Stimulated activated CD4-positive, alpha-beta T cell treated with anti-CD3 and anti-CD28 coated beads, Interleukin-15, amount 100 ng/mL, for 1 hour (primary cell): ENCODE measurements around the gene KRTAP5-4.
"Not testable (repeated sequence)": the region's sequence is repeated elsewhere in the genome, so short reads cannot be mapped to it uniquely, and the experiment has no call there.

Source experiments
- DNase-seq, 2 donors: peaks; one replicate each; pipeline ENCODE4 v3.0.0-alpha.2; 2020; ENCODE audit warnings: low read depth in 1 of 2, low spot score in 1 of 2

Gene KRTAP5-4

DNA sequence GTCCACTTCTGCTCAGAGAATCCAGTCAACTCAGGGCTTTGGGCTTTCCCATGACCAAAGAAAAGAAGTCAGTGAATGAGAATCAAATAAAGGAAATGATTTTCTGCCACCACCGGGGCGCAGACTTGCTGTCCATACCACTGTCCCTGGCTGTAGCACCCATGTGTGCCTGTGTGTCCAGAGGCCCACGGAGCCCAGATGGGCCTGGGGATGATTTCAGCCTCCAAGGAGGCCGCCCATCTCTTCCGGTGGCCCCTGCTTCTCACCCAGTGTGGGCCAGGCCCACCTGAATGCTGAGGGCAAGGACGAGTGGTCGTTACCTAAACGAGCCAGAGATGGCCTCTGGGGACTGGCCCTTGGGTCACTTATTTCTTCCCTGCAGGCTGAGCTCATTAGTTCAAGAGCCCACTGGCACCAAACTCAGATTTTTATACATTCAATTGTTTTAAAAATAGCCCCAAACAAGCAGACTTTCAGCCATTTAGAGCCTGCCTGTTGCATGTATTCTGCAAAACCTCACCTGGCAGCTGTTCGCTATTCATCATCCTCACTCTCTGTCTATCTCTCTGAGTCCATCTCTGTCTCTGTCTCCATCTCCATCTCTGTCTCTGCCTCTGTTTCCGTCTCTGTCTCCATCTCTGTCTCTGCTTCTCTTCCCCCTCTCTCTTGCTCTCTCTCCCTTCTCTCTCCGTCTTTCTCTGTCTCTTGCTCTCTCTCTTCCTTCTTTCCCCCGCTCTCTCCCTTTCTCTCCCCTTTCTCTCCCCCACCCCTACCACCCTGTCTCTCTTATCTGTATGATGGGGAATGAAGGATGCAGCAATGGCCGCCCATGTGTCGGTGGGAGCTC lies 31.8 kb upstream of the KRTAP5-4 start:
- no peak for DNase-seq

DNA sequence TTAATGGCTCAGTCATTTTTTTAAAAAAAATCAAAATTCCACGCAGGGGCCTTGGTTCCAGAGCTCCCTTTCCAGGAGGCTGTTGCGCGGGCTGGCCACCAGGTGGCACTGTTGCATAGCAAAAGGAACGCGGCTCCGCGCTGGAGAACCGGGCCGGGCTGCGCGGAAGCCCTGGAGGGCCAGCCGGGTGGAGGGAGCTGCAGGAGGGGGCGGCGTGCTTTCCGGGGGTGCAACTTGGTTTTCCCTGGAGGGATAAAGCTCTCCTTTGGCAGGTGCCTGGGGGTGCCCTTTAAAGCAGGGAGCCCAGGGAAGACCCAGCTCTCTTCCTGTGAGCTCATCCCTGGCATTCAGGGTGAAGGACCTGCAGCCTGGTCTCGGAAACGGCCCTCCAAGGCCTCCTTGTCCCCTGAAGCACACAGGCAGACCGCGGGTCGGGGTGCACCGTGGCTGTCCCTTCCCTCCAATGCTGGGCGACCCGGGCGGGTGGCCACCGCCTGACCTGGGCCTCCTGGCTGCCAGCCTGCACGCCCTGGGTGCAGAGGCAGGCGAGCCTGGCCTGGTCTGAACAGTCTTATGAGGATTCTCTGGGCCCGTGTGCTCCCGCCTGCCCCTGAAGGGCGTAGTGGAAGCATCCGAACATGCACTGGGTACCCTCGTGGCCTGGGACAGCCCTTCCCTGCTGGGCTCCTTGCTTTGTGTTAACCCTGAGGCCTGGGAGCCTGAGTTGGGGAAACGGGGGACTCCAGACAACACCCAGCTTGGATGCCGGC lies 31.0 kb upstream of the KRTAP5-4 start:
- peak; percentile 58 to 66 for DNase-seq

DNA sequence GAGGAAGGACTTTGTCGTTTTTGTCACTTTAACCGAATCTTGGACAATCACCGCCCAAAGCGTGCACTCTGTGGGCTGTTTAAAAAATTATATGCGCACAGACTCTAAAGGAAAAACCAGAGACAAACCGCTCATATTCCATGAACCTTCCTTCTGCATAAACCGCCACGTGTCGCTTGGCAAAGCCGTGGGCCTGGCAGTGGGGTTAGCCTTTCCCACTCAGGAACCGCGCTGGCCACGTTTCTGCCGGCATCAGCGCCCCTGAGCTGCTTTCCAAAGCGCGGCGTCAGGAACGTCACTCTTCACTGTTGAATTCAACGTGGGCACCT lies 30.5 kb upstream of the KRTAP5-4 start:
- DNase-seq = no peak

DNA sequence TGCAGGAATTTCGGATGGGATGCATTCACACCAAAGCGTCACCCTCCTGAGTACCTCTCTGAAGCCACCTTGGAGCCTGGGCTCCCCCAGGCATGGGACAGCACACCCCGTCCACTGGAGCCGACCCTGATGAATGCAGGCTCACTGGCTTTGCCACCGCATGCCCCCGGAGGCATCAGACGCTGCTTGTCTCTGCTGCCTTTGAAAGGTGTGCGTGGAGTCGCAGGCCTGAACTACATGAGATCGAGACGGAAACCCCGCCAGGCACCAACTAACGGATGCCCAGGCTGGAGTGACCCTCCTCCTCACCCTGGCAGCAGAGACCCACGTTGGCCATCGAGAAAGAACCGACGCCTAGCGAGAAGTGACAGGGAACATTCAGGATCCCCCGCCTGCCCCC lies 30.1 kb upstream of the KRTAP5-4 start:
- no peak for DNase-seq

DNA sequence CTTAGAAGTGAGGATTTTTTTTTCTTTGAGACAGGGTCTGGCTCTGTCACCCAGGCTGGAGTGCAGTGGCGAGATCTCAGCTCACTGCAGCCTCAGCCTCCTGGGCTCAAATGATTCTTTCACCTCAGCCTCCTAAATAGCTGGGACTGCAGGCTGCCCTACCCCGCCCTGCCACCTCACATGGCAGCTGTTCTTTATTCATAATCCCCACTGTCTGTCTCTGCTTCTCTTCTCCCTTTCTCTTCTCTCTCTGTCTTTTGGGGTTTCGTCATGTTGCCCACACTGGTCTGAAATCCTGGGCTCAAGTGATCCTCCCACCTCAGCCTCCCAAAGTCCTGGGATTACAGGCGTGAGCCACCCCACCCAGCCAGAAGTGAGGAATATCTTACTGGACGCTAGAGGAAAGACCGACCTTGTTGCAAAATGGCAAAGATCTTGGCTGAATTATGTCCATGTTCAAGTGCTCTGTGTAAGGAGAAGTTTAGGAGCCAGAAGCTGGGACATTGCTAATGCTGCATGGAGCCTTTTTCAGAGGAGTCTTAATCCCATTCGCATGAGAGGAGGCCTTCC lies 29.6 kb upstream of the KRTAP5-4 start:
- DNase-seq = no peak

DNA sequence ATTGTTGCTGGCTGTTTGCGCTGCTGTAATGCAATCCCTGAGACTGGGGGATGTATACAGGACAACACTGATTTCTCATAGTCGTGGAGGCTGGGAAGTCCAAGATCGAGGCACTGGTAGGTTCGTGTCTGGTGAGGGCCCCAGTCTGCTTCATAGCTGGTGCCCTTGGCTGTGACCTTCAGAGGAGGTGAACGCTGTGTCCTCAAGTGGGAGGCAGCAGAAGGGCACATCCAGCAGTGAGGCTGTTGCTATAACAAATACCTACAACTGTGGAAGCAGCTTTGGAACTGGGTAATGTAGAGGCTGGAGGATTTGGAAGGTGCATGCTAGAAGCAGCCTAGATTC lies 29.0 kb upstream of the KRTAP5-4 start:
- no peak for DNase-seq

DNA sequence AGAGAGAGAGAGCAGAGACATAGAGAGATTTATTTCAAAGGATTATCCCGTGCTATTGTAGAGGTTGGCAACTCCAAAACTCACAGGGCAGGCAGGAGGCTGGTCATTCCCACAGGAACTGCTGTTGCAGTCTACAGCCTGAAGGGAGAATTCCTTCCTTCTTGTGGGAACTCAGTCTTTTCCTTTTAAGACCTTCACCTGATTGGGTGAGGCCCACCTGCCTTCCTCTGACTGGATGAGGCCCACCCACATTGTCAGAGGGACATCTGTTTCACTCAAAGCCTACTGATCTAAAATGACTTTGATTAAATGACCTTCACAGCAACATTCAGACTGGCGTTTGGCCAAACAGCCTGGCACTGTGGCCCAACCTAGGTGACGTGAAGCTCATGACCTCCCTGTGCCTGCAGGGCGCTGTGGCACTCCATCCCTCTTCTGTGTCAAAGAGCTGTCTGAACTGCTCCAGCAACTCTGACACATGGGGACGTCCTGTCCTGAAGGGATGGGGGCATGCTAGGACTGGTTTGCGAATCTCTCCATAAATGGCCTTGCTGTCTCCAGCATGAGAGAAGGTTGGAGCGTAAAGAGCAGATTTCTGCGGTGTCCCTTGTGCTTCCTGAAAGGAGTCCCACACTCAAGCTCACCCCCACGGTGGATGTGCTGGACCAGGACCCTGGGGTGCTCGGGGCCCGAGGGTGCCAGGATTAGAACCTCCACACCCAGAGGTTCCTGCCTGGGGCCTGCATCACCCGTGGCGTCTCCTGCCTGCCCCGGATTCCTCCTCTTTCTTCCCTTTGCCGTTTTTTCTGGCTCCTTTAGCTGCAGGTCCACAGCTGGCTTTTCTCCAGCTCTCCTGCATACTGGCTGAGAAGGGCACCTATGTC lies 28.3 kb upstream of the KRTAP5-4 start:
- no peak for DNase-seq

DNA sequence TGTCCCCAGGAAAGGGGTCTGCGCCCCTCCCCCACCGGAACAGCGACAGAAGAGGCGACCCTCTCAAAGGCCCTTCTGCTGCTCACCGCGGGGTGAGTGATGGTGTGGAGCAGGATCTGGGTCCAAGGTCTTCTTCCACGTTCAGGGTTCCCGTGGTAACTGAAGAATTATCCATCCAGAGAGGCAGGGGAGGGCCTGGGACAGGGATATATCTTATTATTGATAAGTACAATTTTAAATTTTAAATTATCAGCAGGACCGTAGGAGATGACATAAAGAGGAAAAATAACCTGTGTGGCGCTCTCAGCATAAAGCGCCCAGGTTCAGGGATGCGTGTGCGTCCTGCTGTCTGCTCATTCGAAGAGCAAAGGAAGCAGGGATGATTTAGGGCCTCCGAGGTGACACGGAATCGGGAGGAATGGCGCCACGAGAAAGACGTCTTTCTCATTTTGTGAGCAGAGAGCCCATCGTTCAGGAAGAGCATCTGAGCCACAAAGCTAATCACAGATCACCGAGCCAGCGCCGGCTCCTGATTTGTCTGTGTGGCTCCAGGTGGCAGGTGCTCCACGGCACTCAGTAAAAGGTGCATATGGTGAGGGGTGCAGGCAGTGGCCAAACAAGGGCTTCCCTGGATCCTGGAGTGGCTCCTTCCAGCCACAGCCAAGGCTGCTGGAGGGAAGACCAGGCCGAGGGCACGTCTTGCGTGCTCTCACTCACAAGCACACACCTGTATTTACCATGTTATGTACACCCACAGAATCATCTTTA lies 26.9 kb upstream of the KRTAP5-4 start:
- no peak for DNase-seq

DNA sequence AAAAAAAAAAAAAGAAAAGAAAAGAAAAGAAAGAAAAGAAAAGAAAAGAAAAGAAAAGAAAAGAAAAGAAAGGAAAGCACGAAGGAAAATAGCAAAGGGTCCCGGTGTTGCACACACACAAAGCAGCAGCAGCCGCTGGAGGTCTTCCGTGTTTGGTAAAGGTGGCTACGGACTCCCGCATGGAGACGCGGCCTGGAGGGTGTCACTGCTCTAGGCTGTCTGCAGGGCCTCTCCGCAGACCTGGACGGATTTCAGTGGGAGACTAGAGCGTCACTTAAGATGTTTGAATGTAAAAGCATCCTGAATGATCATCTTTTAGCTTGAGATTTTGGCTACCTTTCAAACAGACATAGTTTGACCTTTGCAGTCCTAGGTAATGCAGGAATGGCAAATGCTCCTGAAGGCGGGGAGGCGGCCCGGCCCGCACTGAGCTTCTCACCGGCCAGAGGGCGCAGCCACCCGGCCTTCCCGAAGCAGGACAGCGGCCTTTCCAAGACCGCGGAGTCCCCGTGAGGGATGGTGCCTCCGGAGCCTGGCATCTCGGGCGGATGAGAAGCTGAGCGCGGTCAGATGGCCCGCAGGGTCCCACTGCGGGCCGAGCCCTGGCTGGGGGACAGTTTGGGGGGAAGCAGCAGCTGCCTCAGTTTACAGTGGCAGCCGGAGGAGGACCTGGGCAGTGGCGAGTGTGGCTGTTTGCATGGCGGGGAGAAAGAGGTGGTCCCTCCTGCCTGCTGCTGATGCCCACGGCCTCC lies 26.1 kb upstream of the KRTAP5-4 start:
- no peak for DNase-seq

DNA sequence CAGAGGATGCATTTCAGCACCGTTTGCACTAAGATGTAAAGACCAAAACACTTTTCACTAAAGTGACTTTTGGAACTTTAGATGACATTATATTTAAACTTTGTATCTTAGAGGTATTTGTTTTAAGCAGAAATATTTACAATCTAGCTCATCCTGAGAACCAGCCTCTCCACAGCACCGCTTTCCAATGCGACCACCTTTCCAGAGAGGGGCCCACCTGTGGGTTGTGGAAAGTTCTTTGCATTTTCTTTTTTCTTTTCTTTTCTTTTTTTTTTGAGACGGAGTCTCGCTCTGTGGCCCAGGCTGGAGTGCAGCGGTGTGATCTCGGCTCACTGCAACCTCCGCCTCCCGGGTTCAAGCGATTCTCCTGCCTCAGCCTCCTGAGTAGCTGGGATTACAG lies 24.6 kb upstream of the KRTAP5-4 start:
- not testable (repeated sequence) for DNase-seq

DNA sequence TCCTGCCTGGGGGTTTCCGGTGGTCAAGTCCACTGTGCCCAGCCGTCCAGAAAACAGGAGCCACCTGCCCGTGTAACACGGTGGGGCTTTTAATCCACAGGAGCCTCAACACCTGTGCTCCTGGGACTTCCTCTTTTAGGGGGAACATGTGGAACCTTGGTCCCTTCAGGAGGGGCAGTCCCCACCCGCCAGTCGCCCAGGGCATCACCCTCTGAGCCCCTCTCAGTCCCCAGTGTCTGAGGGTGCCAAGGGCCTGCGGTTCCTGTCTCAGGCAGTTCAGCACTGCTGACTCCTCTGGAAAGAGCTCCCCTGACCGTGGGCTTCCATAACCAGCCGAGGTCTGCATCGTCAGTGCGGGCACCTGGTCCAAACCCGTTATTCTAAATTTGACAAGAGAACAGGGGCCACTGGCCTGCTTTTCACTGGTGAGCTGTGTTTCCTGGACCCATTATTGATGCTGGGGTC lies 23.5 kb upstream of the KRTAP5-4 start:
- no peak for DNase-seq

DNA sequence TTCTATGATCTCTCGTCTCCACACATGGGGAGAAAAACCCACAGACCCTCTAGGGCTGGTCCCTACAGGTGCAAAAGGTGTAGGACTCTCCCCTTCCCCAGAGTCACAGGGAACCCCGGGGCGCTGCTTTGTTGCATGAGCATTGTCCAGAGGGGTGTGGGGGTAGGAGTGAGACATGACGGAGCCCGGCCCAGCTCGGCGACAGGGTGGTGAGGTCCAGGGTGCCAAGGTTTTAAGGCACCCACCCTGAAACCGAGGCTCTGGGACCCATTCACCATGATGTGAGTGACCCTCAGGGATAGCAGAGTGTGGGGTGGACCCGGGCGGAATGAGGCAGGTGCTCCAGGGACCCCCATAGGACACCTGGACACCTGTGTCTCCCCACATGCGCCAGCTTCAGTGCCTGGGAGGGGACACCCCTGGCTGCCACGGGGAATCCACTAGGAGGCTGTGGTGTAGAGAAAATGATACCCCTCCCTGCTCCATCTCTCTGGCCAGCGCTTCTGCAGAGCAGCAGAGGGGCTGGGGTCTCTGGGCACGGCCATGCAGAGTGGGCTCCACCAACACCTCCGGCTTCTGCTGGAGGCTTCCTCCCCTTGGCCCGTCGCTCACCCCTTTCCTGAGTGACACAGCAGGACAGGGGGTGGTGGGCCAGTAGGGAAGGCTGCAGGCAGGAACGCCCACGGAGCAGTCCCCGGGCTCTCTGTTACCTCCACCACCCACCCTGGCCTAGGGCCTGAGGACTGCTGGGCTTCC lies 22.8 kb upstream of the KRTAP5-4 start:
- no peak for DNase-seq

DNA sequence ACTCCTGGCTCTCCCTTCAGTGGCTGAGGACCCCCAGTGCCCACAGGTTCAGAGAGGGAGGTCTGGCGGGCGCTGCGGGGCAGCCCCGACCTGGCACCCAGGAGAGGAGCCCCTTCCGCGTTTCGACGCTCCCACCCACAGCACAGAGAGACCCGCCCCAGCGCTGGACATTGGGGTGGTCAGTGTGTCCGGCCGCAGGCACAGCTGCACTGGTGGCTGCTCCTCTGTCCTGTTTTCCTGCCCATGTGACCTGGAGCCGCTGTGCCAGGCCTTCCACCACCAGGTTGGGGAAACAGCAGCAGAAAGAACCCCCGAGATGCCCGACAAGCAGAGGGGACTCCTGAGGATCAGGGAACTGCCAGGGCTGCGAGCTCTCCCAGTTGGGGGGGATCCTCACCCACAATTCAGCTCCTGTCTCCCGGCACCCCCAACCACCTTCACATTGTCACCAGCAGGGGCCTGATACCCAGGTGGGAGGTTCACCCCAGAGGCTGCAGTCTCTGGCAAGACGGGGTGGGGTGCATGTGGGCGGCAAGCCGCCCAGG lies 21.3 kb upstream of the KRTAP5-4 start:
- no peak for DNase-seq

DNA sequence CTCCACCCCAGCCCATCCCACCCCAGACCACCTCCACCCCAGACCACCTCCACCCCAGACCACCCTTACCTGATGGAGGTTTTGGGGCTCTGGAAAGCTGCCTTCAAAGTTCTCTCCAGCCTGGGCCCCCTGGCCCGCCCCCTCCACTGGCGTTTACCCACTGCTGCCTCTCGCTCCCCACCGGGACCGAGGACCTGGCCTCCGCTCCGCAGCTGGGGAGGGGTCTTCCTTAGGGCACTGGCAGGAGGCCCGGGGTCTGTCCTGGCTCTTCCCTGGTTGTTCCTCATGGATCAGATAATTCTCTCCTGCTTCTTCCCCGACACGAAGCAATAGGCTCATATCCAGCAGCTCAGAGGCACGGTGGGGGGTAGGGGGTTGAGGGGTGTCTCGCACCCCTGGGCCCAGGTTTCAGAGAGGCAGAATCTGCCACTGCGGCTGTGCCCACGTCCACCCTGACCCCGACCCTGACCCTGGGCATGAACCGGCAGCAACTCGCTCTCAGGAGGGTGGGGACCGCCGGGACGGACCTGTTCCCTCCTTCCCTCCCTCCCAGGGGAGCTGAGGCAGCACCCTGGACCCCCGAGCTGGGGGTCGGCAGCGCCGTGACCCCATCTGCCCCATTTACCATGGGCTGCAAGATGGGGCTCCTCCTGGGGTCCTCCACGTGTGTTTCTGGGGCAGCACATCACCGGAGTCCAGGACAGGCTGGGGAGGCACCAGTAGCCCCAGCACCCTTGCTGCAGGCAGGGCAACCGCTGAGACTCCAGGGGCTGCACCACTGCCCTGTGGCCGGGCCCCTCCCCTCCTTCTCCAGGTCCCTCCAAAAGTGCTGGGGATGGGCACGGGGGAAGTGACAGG lies 20.6 kb upstream of the KRTAP5-4 start:
- no peak for DNase-seq

DNA sequence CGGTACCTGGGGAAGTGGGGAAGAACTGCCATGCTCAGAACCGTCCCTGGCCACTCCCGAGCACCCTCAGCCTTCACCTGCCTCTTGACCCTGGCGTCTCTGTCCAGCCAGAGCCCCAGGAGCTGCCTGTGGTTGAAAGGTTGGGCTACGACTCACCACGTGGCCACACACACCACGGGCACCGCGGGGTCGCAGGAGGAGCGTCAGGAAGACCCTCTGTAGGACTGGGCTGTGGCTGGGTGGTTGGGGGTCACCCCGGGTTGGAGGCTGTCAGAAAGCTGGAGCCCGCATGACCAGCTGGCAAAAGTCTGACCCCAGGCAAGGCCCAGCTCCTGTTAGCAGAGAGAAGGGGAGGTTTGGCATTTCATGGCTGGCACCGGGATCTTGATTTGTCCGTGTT lies 19.2 kb upstream of the KRTAP5-4 start:
- DNase-seq = no peak

DNA sequence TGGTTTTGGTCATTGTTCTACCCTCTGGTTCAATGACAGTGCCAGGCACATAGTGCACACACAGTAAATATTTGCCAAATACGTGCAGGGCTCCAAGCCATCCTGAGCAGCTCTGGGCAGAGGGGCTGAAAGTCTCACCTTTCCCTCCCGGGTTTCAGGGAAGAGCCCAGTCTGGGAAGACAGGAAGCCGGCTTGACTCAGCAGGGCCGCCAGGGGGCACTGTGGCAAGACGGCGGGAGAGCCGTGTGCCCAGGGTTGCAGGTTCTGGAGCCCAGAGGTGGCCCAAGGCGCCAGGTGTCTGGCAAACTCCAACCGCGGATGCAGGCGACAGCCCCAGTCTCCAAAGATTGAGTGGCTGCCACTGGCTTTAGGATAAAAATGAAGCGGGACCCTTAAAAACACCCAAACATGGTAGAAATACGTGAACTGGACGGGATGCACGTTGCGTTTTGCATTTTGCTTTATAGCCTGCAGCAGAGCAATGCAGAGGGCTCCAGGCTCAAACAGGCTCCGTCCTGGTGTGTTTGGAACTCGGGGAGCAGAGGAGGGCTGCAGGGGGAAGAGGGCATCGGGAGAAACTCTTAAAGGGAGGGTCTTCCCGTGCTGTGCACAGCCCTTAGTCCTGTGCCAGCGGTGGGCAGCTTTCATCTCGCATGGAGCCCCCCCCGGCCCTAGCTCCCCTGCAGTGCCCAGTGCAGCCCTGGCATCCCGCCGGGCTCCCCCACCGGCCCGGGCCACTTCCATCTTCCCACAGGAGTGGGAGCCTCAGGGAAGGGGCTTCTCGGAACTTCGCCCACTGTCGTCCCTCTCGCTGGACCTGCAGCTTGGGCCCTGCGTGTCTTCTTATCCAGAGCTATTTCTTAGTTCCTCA lies 18.4 kb upstream of the KRTAP5-4 start:
- DNase-seq = peak in 1 of 2 donors; percentile 19

DNA sequence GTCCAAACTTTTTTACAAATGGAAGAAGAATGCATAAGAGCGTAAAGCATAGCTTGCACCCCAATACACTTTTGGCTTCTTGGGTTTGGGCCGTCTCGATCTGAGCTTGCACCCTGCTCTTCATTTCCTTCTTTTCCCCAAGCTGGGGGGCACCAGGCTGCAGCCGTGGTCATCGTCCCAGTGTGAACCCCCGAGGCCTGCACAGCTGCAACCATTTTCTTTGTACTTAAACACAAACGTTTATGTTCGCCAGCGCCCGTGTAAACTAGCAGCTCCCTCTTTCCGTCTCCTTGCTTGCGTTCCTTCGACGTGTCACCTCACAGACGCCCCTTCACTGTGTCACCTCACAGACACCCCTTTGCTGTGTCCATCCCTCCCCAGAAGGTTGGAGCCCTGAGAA lies 17.7 kb upstream of the KRTAP5-4 start:
- no peak for DNase-seq
